HFF-Myc (cell line): ENCODE data around the gene BIN2.

Experiments used
- DNase-seq: peaks from one replicate; pipeline ENCODE4 v3.0.0-alpha.2; 2011; ENCODE audit warnings: low read depth; ENCODE audit errors: extremely low read depth
- H3K4me3 ChIP-seq: replicated peaks from 2 replicates; pipeline ENCODE4 v1.5.1; 2011; ENCODE audit warnings: low read depth, mild to moderate bottlenecking, control low read depth, low read length
- TF ChIP-seq, protein P1 (sequence below): IDR thresholded peaks from 2 replicates; pipeline ENCODE4 v1.5.1; 2012; ENCODE audit warnings: mild to moderate bottlenecking, low read depth, low read length, control low read depth; ENCODE audit errors: missing control alignments

Gene BIN2

GRCh38 chr12:51270951-51271518 is 52.9 kb downstream of the BIN2 start:
- peak overlapping the region; percentile 72 for H3K4me3 ChIP-seq
- peak; percentile 71 for DNase-seq
- TF ChIP-seq, protein P1, sequence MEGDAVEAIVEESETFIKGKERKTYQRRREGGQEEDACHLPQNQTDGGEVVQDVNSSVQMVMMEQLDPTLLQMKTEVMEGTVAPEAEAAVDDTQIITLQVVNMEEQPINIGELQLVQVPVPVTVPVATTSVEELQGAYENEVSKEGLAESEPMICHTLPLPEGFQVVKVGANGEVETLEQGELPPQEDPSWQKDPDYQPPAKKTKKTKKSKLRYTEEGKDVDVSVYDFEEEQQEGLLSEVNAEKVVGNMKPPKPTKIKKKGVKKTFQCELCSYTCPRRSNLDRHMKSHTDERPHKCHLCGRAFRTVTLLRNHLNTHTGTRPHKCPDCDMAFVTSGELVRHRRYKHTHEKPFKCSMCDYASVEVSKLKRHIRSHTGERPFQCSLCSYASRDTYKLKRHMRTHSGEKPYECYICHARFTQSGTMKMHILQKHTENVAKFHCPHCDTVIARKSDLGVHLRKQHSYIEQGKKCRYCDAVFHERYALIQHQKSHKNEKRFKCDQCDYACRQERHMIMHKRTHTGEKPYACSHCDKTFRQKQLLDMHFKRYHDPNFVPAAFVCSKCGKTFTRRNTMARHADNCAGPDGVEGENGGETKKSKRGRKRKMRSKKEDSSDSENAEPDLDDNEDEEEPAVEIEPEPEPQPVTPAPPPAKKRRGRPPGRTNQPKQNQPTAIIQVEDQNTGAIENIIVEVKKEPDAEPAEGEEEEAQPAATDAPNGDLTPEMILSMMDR: no peak

DNA sequence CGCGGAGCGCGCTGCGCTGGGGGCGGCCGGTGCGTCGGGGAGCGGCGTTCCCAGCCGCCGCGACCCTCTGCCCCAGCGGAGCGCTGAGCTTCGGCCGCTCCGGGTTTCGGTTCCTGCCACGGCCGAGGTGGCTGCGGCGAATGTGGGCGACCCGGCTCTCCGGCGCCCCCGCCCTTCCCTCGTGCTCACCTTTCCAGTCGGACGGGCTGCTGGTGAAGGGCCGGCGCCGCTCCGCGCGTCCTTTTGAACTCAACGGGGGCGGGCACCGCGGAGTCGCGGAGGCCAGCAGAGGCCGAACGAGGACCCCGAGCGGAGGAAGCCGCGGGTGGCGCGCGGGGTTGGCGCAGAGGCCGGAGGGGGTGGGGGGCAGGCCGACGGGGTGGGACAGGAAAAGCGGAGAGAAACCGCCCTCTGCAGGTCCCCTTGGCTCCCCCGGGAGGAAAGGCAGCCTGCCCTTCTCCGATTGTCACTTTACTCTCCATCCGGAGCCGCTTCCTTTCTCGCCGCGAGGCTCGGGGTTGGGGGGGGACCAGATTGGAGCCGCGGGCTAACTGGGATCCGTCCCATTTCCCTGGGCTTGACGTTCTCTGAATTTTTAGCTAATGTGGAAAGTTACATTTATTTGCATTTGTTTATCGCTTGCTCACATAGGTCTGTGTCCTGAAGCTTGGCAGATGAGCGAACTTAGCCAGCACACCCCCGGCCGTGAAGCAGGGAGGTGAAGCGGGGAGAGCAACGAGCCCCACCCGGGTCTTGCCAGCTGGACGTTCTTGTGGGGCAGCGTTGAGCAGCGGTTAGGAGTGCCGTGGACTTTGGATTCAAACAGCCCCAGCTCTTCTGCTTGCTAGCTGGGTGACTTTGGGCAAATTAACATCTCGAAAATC is 53.7 kb downstream of the BIN2 start, which contains the start of gene SMAGP:
Gene SMAGP (minus strand): TSS at position 349 of the 884 bp plus-strand sequence. CDS start 1,137 bp downstream, outside the sequence.
- TF ChIP-seq, protein P1: no peak
- peak within 1 kb of the TSS; percentile 72 for H3K4me3 ChIP-seq
- DNase-seq: no peak

DNA sequence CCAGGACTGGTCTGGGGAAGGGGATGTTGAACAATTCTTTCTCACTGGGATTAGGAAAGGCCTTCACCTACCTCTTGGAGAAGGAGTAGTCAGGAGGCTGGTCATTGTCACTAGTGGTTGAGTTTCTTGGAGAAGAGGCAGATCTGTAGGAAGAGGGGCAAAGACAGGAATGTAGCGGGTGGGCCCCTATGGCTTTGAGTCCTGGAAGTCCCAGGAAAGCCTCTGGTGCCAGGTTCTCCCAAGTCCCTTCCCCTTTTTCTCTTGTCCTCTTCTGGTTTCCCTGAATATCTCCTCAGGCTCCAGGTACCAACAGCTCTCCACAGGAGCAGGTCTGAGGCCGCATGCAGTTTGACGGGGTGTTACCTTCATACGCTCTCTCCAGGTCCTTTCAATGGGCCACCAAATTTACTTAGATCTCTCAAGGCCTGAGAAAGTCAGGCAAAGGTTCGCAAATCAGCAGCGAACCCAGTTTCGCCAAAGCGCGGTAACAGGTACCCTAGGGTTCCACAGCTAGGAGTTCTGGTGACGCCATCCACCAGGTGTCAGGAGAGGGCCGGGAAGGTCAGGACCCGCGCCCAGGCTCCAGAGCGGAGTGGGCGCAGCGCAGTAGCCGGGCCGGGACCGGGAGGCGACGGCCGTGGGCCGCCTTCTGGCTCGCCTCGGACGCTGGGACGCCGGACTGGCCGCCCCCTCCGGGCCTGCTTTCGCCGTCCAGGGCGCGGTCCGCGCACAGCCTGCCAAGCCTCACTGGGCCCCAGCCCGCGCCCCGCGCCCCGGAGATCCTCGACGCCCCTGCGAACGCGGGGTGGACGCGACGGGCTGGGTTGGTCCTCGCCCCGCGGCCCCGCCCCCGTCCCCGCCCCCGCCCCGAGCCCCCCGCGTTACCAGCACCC is 54.6 kb downstream of the BIN2 start:
- no peak for DNase-seq
- H3K4me3 ChIP-seq: peak overlapping the region; percentile 72
- TF ChIP-seq, protein P1: peak; percentile 26

- TF ChIP-seq, protein P1: no peak
- DNase-seq: no peak
- H3K4me3 ChIP-seq: no peak overlapping the region
These were observed 59.0 kb downstream of the BIN2 start for GRCh38 chr12:51265024-51265423.

DNA sequence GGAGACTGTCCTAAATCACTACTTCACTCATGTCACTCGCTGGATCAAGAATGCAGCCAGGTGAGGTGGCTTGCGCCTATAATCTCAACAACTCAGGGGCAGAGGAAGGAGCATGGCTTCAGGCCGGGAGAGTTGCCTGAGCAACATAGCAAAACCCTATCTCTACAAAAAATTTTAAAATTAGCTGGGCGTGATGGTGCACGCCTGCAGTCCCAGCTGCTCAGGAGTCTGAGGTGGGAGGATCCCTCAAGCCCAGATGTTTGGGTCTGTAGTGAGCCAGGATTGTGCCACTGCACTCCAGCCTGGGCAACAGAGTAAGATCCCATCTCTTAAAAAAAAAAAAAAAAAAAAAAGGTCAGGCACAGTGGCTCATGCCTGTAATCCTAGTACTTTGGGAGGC is 59.7 kb downstream of the BIN2 start:
- TF ChIP-seq, protein P1: no peak
- H3K4me3 ChIP-seq: no peak overlapping the region
- no peak for DNase-seq

DNA sequence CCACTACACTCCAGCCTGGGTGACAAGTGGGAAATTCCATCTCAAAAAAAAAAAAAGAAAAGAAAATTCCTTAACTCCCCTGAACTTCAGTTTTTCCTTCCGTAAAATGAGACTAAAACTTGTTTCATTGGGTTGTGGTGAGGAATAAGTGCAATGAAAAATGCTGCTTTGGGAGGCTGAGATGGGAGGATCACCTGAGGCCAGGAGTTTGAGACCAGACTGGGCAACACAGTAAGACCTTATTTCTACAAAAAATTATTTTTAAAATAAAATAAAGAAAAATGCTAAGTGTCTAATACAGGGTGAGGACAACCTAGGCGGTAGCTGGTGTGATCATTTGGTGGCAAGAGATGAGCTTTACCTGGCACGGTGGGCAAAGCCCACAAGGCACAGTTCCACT is 60.6 kb downstream of the BIN2 start:
- H3K4me3 ChIP-seq: no peak overlapping the region
- TF ChIP-seq, protein P1: no peak
- DNase-seq: no peak
